Mammary epithelial cell (primary cell): Measurements from ENCODE around the gene SCMH1.

Experiments used
- CTCF ChIP-seq, 2 donors: IDR thresholded peaks in 1 of 2; conservative IDR thresholded peaks in 1 of 2; 2 replicates each; pipeline ENCODE4 v1.5.1; 2011 to 2012; ENCODE audit warnings: inconsistent platforms in 2 of 2, low read length in 2 of 2, mild to moderate bottlenecking in 2 of 2, control low read depth in 1 of 2, low read depth in 1 of 2; ENCODE audit not compliant: insufficient read depth in 1 of 2; ENCODE audit errors: extremely low read depth in 1 of 2
- EZH2 ChIP-seq: IDR thresholded peaks from 2 replicates; pipeline ENCODE4 v1.6.1; 2012; ENCODE audit warnings: low read length, inconsistent platforms, borderline replicate concordance

GRCh38 chr1:40985161-40985560 is 256.9 kb downstream of the SCMH1 start:
- TF ChIP-seq CTCF (conservative IDR thresholded peaks at IDR 0.05 in 1 of 2, IDR thresholded peaks at IDR 0.05 in 1 of 2; ENCODE audit: extremely low read depth in 1 of 2, insufficient read depth in 1 of 2, low read depth in 1 of 2, low read length in 2 of 2) (no peak), EZH2 (no peak)
